RWPE2 (cell line): ENCODE measurements around the gene DNAJC7.

Experiments
- ATAC-seq: fragments of 200-7000 bp; cut with Tn5 transposase; 3 replicates; pipeline ENCODE4 v1.9.1; 2021; ENCODE audit warnings: low read depth
- DNase-seq: peaks from one replicate; pipeline ENCODE4 v3.0.0-alpha.2; 2020; ENCODE audit warnings: low spot score
- H3K27ac ChIP-seq: fragments of 450-650 bp; 2 replicates; pipeline ENCODE4 v1.5.1; 2017; ENCODE audit warnings: mild to moderate bottlenecking; ENCODE audit not compliant: poor library complexity, severe bottlenecking
- H3K27me3 ChIP-seq: fragments of 250-450 bp; sonication (Bioruptor Pico); 2 replicates; pipeline ENCODE4 v1.5.1; 2021; ENCODE audit warnings: mild to moderate bottlenecking, moderate library complexity; ENCODE audit not compliant: insufficient read depth, poor library complexity, severe bottlenecking
- H3K36me3 ChIP-seq: fragments of 250-450 bp; sonication (Bioruptor Pico); 2 replicates; pipeline ENCODE4 v1.5.1; 2020; ENCODE audit warnings: low read depth, mild to moderate bottlenecking, moderate library complexity
- H3K4me1 ChIP-seq: fragments of 250-450 bp; sonication (Bioruptor Pico); 2 replicates; pipeline ENCODE4 v1.5.1; 2021; ENCODE audit warnings: mild to moderate bottlenecking, moderate library complexity; ENCODE audit not compliant: insufficient read depth, poor library complexity, severe bottlenecking
- H3K4me3 ChIP-seq: fragments of 250-450 bp; sonication (Bioruptor Pico); 2 replicates; pipeline ENCODE4 v1.5.1; 2021; ENCODE audit warnings: mild to moderate bottlenecking, moderate library complexity; ENCODE audit not compliant: severe bottlenecking
- H3K9me3 ChIP-seq: fragments of 250-450 bp; sonication (Bioruptor Pico); 2 replicates; pipeline ENCODE4 v1.5.1; 2021; ENCODE audit warnings: mild to moderate bottlenecking, moderate library complexity; ENCODE audit not compliant: severe bottlenecking
- TF ChIP-seq, protein P1 (sequence below): fragments of 450-650 bp; IDR thresholded peaks from one replicate; pipeline ENCODE4 v1.5.1; 2017; ENCODE audit warnings: mild to moderate bottlenecking, moderate library complexity; ENCODE audit not compliant: poor library complexity, severe bottlenecking

The DNAJC7 gene

GRCh38 chr17:41975099-41976083, 41.8 kb downstream of the DNAJC7 start:
- H3K27ac ChIP-seq: no peak overlapping the region
- no peaks in the 10 kb centered on the region for H3K9me3 ChIP-seq
- no peak for DNase-seq
- H3K27me3 ChIP-seq: no peaks in the 10 kb centered on the region
- H3K4me1 ChIP-seq: no peaks in the 10 kb centered on the region
- no peak overlapping the region for H3K4me3 ChIP-seq
- TF ChIP-seq, protein P1, sequence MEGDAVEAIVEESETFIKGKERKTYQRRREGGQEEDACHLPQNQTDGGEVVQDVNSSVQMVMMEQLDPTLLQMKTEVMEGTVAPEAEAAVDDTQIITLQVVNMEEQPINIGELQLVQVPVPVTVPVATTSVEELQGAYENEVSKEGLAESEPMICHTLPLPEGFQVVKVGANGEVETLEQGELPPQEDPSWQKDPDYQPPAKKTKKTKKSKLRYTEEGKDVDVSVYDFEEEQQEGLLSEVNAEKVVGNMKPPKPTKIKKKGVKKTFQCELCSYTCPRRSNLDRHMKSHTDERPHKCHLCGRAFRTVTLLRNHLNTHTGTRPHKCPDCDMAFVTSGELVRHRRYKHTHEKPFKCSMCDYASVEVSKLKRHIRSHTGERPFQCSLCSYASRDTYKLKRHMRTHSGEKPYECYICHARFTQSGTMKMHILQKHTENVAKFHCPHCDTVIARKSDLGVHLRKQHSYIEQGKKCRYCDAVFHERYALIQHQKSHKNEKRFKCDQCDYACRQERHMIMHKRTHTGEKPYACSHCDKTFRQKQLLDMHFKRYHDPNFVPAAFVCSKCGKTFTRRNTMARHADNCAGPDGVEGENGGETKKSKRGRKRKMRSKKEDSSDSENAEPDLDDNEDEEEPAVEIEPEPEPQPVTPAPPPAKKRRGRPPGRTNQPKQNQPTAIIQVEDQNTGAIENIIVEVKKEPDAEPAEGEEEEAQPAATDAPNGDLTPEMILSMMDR: no peak
- peaks cover 80% of the 10 kb centered on the region for H3K36me3 ChIP-seq
- no peak; the same call in 2 of the 3 replicates for ATAC-seq

DNA sequence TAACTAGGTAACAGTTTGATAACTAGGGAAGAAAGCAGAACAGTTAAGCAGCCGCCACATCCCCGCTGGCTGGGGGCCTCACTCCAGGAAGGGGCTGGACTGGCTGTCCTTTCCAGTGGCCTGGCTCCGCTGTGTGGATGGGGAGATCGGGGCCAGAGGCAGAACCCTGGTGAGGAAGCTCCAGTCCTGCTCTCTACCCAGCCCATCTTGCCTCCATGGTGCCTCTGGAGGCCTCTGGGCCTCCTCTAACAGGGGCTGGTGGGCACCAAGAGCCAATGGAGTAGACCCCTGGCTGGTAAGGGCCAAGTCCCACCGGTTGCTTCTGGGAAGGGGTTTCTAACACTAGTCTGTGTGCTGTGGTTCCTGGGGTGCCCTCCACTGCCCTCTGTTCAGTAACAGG, 42.6 kb downstream of the DNAJC7 start:
- TF ChIP-seq, protein P1: no peak

DNA sequence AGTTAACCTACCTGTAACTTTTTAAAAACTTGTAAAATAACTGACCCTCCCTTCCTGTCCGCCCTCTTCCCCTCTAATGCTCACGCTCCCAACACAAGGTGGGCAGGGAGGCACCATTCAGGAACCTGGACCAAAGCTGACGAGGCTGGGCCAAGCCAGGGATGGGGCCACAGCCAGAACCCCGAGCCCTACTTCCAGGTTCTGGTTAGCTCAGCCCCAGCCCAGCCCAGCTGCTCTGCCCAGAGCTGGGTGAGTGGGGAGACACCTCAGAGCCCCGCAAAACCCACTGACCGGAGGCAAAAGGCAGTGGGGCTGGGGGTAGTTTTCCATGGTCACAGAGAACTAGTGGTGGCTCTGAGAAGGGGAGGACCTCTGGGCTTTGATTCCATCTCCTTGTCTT, 43.2 kb downstream of the DNAJC7 start:
- ATAC-seq: no peak
- Histone ChIP-seq H3K4me1 (no peaks in the 10 kb centered on the region), H3K4me3 (no peak overlapping the region), H3K9me3 (no peaks in the 10 kb centered on the region), H3K27ac (no peak overlapping the region), H3K36me3 (peaks cover 78% of the 10 kb centered on the region), H3K27me3 (no peaks in the 10 kb centered on the region)
- TF ChIP-seq, protein P1: no peak
- DNase-seq: no peak

More for the DNA sequence above, 42.6 kb downstream of the DNAJC7 start:
- DNase-seq (no peak), ATAC-seq (no peak)
- Histone ChIP-seq H3K9me3 (no peaks in the 10 kb centered on the region), H3K27ac (no peak overlapping the region), H3K27me3 (no peaks in the 10 kb centered on the region), H3K4me3 (no peak overlapping the region), H3K4me1 (no peaks in the 10 kb centered on the region), H3K36me3 (peaks cover 76% of the 10 kb centered on the region)

DNA sequence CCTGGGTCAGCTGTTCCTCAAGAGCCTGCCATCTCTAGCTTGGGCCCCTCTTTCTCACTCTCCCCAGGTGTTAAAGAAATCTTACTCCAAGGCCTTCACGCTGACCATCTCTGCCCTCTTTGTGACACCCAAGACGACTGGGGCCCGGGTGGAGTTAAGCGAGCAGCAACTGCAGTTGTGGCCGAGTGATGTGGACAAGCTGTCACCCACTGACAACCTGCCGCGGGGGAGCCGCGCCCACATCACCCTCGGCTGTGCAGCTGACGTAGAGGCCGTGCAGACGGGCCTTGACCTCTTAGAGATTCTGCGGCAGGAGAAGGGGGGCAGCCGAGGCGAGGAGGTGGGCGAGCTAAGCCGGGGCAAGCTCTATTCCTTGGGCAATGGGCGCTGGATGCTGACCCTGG, 43.8 kb downstream of the DNAJC7 start:
- Histone ChIP-seq H3K9me3 (no peaks in the 10 kb centered on the region), H3K4me3 (no peak overlapping the region), H3K27ac (no peak overlapping the region), H3K4me1 (no peaks in the 10 kb centered on the region), H3K27me3 (no peaks in the 10 kb centered on the region), H3K36me3 (peaks cover 78% of the 10 kb centered on the region)
- no peak for ATAC-seq
- no peak for DNase-seq
- TF ChIP-seq, protein P1: no peak
